H9 (cell line): ENCODE measurements around the gene MATN1. TPM values are rescaled to one million over a fixed set of nuclear protein-coding genes. Genes with fewer than 3 reads are reported as not detected.
A peak's percentile ranks its signal among the peaks of the same experiment; 100 is the strongest.

ENCODE experiments used
- DNase-seq: peaks from one replicate; pipeline ENCODE4 v3.0.0-alpha.2; 2017
- H2AFZ ChIP-seq: one replicate; pipeline ENCODE4 v1.6.1; 2013; ENCODE audit warnings: mild to moderate bottlenecking, low read length, control low read depth, moderate library complexity
- H2AK5ac ChIP-seq: 2 replicates; pipeline ENCODE4 v1.6.1; 2013; ENCODE audit warnings: low read length, control low read depth, mixed read lengths; ENCODE audit not compliant: insufficient read length
- H2BK120ac ChIP-seq: one replicate; pipeline ENCODE4 v1.6.1; 2013; ENCODE audit warnings: low read depth, mild to moderate bottlenecking, low read length, control low read depth, inconsistent platforms; ENCODE audit not compliant: poor library complexity, severe bottlenecking
- H2BK12ac ChIP-seq: 2 replicates; pipeline ENCODE4 v1.6.1; 2013; ENCODE audit warnings: low read length, control low read depth, mixed read lengths, low read depth; ENCODE audit not compliant: insufficient read length
- H2BK15ac ChIP-seq: 2 replicates; pipeline ENCODE4 v1.6.1; 2013; ENCODE audit warnings: low read depth, low read length, control low read depth
- H2BK20ac ChIP-seq: one replicate; pipeline ENCODE4 v1.6.1; 2013; ENCODE audit warnings: low read depth, mild to moderate bottlenecking, low read length, control low read depth, inconsistent platforms; ENCODE audit not compliant: poor library complexity, severe bottlenecking
- H2BK5ac ChIP-seq: 2 replicates; pipeline ENCODE4 v1.6.1; 2013; ENCODE audit warnings: low read length, control low read depth, mixed read lengths; ENCODE audit not compliant: insufficient read length
- H3K14ac ChIP-seq: 2 replicates; pipeline ENCODE4 v1.6.1; 2013; ENCODE audit warnings: low read length, control low read depth; ENCODE audit not compliant: insufficient read depth
- H3K18ac ChIP-seq: 2 replicates; pipeline ENCODE4 v1.6.1; 2013; ENCODE audit warnings: low read depth, mild to moderate bottlenecking, mixed read lengths, low read length, control low read depth; ENCODE audit not compliant: insufficient read length
- H3K23ac ChIP-seq: 2 replicates; pipeline ENCODE4 v1.6.1; 2013; ENCODE audit warnings: low read length, control low read depth, mixed read lengths, low read depth; ENCODE audit not compliant: insufficient read length
- H3K23me2 ChIP-seq: 2 replicates; pipeline ENCODE4 v1.6.1; 2013; ENCODE audit warnings: low read depth, mild to moderate bottlenecking, mixed read lengths, low read length, control low read depth; ENCODE audit not compliant: insufficient read length, poor library complexity, severe bottlenecking
- H3K27ac ChIP-seq: 2 replicates; pipeline ENCODE4 v1.5.1; 2013; ENCODE audit warnings: low read length, control low read depth, mixed read lengths, low read depth; ENCODE audit not compliant: insufficient read length
- H3K27me3 ChIP-seq: 2 replicates; pipeline ENCODE4 v1.6.1; 2013; ENCODE audit warnings: low read length, control low read depth, inconsistent platforms; ENCODE audit not compliant: insufficient read depth
- H3K4ac ChIP-seq: 2 replicates; pipeline ENCODE4 v1.6.1; 2013; ENCODE audit warnings: low read depth, mild to moderate bottlenecking, control low read depth, inconsistent platforms, low read length, moderate library complexity
- H3K4me1 ChIP-seq: 2 replicates; pipeline ENCODE4 v1.6.1; 2013; ENCODE audit warnings: low read length, control low read depth, inconsistent platforms; ENCODE audit not compliant: insufficient read depth
- H3K4me2 ChIP-seq: 2 replicates; pipeline ENCODE4 v1.6.1; 2013; ENCODE audit warnings: low read length, control low read depth, mixed read lengths; ENCODE audit not compliant: insufficient read length, insufficient read depth
- H3K56ac ChIP-seq: 2 replicates; pipeline ENCODE4 v1.6.1; 2013; ENCODE audit warnings: low read depth, mild to moderate bottlenecking, mixed read lengths, low read length, control low read depth; ENCODE audit not compliant: insufficient read length
- H3K79me1 ChIP-seq: 2 replicates; pipeline ENCODE4 v1.6.1; 2013; ENCODE audit warnings: low read depth, mild to moderate bottlenecking, moderate library complexity, low read length, control low read depth, inconsistent platforms; ENCODE audit not compliant: insufficient read depth, poor library complexity, severe bottlenecking
- H3K79me2 ChIP-seq: 2 replicates; pipeline ENCODE4 v1.6.1; 2013; ENCODE audit warnings: low read length, control low read depth, inconsistent platforms; ENCODE audit not compliant: insufficient read depth
- H3K9ac ChIP-seq: 2 replicates; pipeline ENCODE4 v1.6.1; 2013; ENCODE audit warnings: low read length, control low read depth, mixed read lengths; ENCODE audit not compliant: insufficient read length; ENCODE audit errors: extremely low read depth
- H3K9me3 ChIP-seq: one replicate; pipeline ENCODE4 v1.6.1; 2013; ENCODE audit warnings: low read depth, low read length, inconsistent platforms; ENCODE audit not compliant: control insufficient read depth
- H3T11ph ChIP-seq: one replicate; pipeline ENCODE4 v1.6.1; 2013; ENCODE audit warnings: mild to moderate bottlenecking, low read length, control low read depth, inconsistent platforms
- H4K20me1 ChIP-seq: one replicate; pipeline ENCODE4 v1.6.1; 2013; ENCODE audit not compliant: control insufficient read depth, insufficient read length, insufficient read depth
- H4K5ac ChIP-seq: 2 replicates; pipeline ENCODE4 v1.6.1; 2013; ENCODE audit warnings: low read depth, mild to moderate bottlenecking, mixed read lengths, low read length, control low read depth; ENCODE audit not compliant: insufficient read length
- H4K8ac ChIP-seq: replicated peaks from 2 replicates; pipeline ENCODE4 v1.6.1; 2013; ENCODE audit warnings: low read length, control low read depth, mixed read lengths, low read depth; ENCODE audit not compliant: insufficient read length
- H4K91ac ChIP-seq: 2 replicates; pipeline ENCODE4 v1.6.1; 2013; ENCODE audit warnings: low read depth, mild to moderate bottlenecking, moderate library complexity, mixed read lengths, low read length, control low read depth; ENCODE audit not compliant: insufficient read length
- H3K27ac Mint-ChIP-seq, 3 experiments: 2 replicates in 2 of 3; 3 replicates in 1 of 3; pipeline ENCODE4 v1.8.0; 2020 to 2021; ENCODE audit warnings: mixed read lengths in 3 of 3, mild to moderate bottlenecking in 1 of 3, moderate library complexity in 1 of 3
- H3K27me3 Mint-ChIP-seq: 2 replicates; pipeline ENCODE4 v1.8.0; 2021; ENCODE audit warnings: low read depth, mild to moderate bottlenecking, moderate library complexity, mixed read lengths
- H3K36me3 Mint-ChIP-seq, 3 experiments: 2 replicates in 2 of 3; 3 replicates in 1 of 3; pipeline ENCODE4 v1.8.0; 2020 to 2021; ENCODE audit warnings: low read depth in 3 of 3, mixed read lengths in 3 of 3; ENCODE audit not compliant: insufficient read depth in 1 of 3
- H3K4me1 Mint-ChIP-seq, 2 experiments: 2 replicates each; pipeline ENCODE4 v1.8.0; 2020; ENCODE audit warnings: mixed read lengths in 2 of 2
- H3K4me3 Mint-ChIP-seq, 2 experiments: 2 replicates in 1 of 2; 3 replicates in 1 of 2; pipeline ENCODE4 v1.8.0; 2020 to 2021; ENCODE audit warnings: mild to moderate bottlenecking in 2 of 2, mixed read lengths in 2 of 2, moderate library complexity in 1 of 2
- H3K9me3 Mint-ChIP-seq, 2 experiments: 2 replicates in 1 of 2; 3 replicates in 1 of 2; pipeline ENCODE4 v1.8.0; 2020; ENCODE audit warnings: mild to moderate bottlenecking in 2 of 2, mixed read lengths in 2 of 2, moderate library complexity in 1 of 2
- WGBS: extraction: QIAGEN DNeasy Blood & Tissue Kit; methylation state at CpG from one replicate; pipeline ENCODE4 v1.1.7; 2013; ENCODE audit warnings: missing lambda C conversion rate, low lambda C conversion rate, mixed read lengths; ENCODE audit not compliant: insufficient read length; ENCODE audit errors: extremely low coverage; 5-methylcytosine and 5-hydroxymethylcytosine counted together
- total RNA-seq: library from RNA; stranded (reverse); gene quantifications from 2 replicates; pipeline ENCODE4 v1.2.1, GENCODE V29; 2021
- TF ChIP-seq, protein P1 (sequence below): fragments of 200-600 bp; sonication (generic); conservative IDR thresholded peaks from 3 replicates; pipeline ENCODE4 v1.8.0; 2021; ENCODE audit warnings: antibody characterized with exemption, mild to moderate bottlenecking

The MATN1 gene
- total RNA-seq, 1 experiment from 2014 or later = not detected

DNA sequence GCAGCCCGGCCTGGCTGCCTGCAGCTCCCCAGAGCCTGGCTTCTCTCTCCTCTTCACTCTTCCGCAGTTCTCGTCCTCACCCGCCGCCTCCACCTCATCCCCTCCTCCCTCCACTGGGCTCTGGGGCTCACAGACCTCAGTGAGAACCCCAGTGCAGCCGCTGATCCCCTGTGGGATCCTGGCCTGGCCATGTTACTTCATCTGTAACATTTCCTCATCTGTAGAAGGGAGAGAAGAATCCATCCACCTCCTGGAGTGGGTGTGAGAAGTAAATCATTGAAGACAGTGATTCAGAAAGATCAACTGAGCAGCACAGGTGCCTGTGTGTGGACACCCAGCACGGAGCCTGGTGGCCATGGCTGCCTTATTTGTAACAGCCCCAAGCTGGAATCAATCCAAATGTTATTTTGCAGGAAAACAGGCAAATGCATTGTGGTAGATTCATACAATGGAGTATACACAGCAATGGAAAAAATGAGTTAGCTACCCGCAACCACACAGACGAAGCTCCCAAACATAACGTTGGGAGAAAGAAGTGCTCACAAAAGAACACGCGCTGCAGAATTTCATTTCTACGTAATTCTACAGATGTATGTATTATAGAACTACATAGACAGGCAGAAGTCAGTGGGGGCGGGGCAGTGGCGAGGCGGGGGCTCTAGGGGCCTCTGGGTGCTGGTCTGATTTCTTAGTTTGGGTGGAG lies 25.5 kb upstream of the MATN1 start:
- TF ChIP-seq, protein P1, sequence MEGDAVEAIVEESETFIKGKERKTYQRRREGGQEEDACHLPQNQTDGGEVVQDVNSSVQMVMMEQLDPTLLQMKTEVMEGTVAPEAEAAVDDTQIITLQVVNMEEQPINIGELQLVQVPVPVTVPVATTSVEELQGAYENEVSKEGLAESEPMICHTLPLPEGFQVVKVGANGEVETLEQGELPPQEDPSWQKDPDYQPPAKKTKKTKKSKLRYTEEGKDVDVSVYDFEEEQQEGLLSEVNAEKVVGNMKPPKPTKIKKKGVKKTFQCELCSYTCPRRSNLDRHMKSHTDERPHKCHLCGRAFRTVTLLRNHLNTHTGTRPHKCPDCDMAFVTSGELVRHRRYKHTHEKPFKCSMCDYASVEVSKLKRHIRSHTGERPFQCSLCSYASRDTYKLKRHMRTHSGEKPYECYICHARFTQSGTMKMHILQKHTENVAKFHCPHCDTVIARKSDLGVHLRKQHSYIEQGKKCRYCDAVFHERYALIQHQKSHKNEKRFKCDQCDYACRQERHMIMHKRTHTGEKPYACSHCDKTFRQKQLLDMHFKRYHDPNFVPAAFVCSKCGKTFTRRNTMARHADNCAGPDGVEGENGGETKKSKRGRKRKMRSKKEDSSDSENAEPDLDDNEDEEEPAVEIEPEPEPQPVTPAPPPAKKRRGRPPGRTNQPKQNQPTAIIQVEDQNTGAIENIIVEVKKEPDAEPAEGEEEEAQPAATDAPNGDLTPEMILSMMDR = no peak
- Histone ChIP-seq H2BK5ac (no peak overlapping the region), H3K79me2 (no peaks in the 10 kb centered on the region), H3K4me1 (no peaks in the 10 kb centered on the region; the same call in 1 of the 2 replicates), H4K8ac (no peak overlapping the region), H4K20me1 (no peaks in the 10 kb centered on the region), H2BK20ac (no peak overlapping the region), H3K79me1 (no peaks in the 10 kb centered on the region), H3K23me2 (no peaks in the 10 kb centered on the region), H3T11ph (no peak overlapping the region), H2AFZ (no peak overlapping the region), H3K18ac (peak overlapping the region; percentile 49), H2BK12ac (no peak overlapping the region), H3K27ac (no peak overlapping the region), H2AK5ac (no peak overlapping the region), H2BK15ac (no peak overlapping the region), H4K91ac (no peak overlapping the region), H3K27me3 (no peaks in the 10 kb centered on the region), H3K9ac (no peak overlapping the region), H3K56ac (no peak overlapping the region), H3K4ac (no peak overlapping the region), H3K4me2 (no peak overlapping the region), H3K14ac (no peak overlapping the region), H3K9me3 (no peaks in the 10 kb centered on the region), H3K23ac (no peak overlapping the region), H2BK120ac (no peak overlapping the region), H4K5ac (no peak overlapping the region)
- no CpG with 5 or more reads among the region's 16 CpGs for WGBS
- DNase-seq = no peak
- Mint-ChIP-seq H3K4me3 (no peak overlapping the region), H3K36me3 (no peaks in the 10 kb centered on the region), H3K27me3 (peaks cover 3% of the 10 kb centered on the region; the same call in 1 of the 2 replicates), H3K27ac (peak overlapping the region; percentile 34 to 89 (median 56); a peak in 4 of 7 replicates), H3K4me1 (peaks cover 40 to 51% of the 10 kb centered on the region in 2 experiments), H3K9me3 (no peaks in the 10 kb centered on the region)
